ENCODE results near the gene RNF224. TPM values are rescaled to one million over a fixed set of nuclear protein-coding genes. Genes with fewer than 3 reads are reported as not detected.
"Not testable (repeated sequence)": the region's sequence is repeated elsewhere in the genome, so short reads cannot be mapped to it uniquely, and the experiment has no call there.

The RNF224 gene
- total RNA-seq, 3 donors from 2014 or later: not detected

- no peak overlapping the region for H3K4me3 Mint-ChIP-seq
- H3K9me3 Mint-ChIP-seq: no peaks in the 10 kb centered on the region
- ATAC-seq (no peak), DNase-seq (no peak)
- H3K27me3 Mint-ChIP-seq (ENCODE audit: low read depth): peaks cover 4% of the 10 kb centered on the region
- no peaks in the 10 kb centered on the region for H3K36me3 Mint-ChIP-seq (ENCODE audit: insufficient read depth)
- H3K4me1 Mint-ChIP-seq (ENCODE audit: low read depth): peaks cover 8% of the 10 kb centered on the region
These were observed 6.9 kb downstream of the RNF224 start for GRCh38 chr9:137234055-137234697.

GRCh38 chr9:137234758-137235423 is 7.6 kb downstream of the RNF224 start:
- ATAC-seq (no peak), DNase-seq (no peak)
- Mint-ChIP-seq H3K4me3 (no peak overlapping the region), H3K9me3 (no peaks in the 10 kb centered on the region), H3K27me3 (ENCODE audit: low read depth) (peaks cover 4% of the 10 kb centered on the region), H3K36me3 (ENCODE audit: insufficient read depth) (no peaks in the 10 kb centered on the region), H3K4me1 (ENCODE audit: low read depth) (peaks cover 13% of the 10 kb centered on the region)

GRCh38 chr9:137235424-137236237 is 8.3 kb downstream of the RNF224 start:
- DNase-seq (no peak), ATAC-seq (no peak)
- no peaks in the 10 kb centered on the region for H3K36me3 Mint-ChIP-seq (ENCODE audit: insufficient read depth)
- peaks cover 13% of the 10 kb centered on the region for H3K4me1 Mint-ChIP-seq (ENCODE audit: low read depth)
- H3K27me3 Mint-ChIP-seq (ENCODE audit: low read depth): peaks cover 4% of the 10 kb centered on the region
- H3K9me3 Mint-ChIP-seq: no peaks in the 10 kb centered on the region
- H3K4me3 Mint-ChIP-seq: no peak overlapping the region

GRCh38 chr9:137236238-137236935 is 9.1 kb downstream of the RNF224 start:
- Mint-ChIP-seq H3K36me3 (ENCODE audit: insufficient read depth) (no peaks in the 10 kb centered on the region), H3K4me3 (no peak overlapping the region), H3K27me3 (ENCODE audit: low read depth) (peaks cover 4% of the 10 kb centered on the region), H3K9me3 (no peaks in the 10 kb centered on the region), H3K4me1 (ENCODE audit: low read depth) (peaks cover 13% of the 10 kb centered on the region)
- peak; percentile 93 for DNase-seq
- peak; percentile 26 to 32 for ATAC-seq

DNA sequence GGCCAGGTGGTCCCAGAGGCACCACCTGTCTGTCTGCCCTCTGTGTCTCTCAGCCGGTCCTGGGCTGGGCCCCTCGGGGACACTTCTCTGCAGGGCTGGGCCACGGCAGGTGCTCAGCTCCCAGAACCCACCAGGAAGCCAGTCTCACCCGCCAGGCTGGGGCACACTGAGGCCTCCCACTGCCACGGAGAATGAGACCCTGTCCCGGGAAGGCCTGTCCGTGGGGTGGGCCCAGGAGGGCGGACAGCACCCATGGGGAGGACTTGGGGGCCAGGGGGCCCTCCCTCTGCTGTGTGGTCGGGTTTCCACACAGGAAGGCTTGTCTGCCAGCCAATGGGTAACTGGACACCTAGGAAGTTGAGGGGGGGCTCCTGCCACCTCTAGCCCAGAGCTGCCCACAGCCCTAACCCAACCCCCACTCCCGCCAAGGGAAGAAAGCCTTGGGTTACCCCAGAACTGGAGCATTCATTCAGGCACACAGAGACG is 9.7 kb downstream of the RNF224 start:
- ATAC-seq (no peak), DNase-seq (no peak)
- peaks cover 13% of the 10 kb centered on the region for H3K4me1 Mint-ChIP-seq (ENCODE audit: low read depth)
- H3K36me3 Mint-ChIP-seq (ENCODE audit: insufficient read depth): no peaks in the 10 kb centered on the region
- H3K9me3 Mint-ChIP-seq: no peaks in the 10 kb centered on the region
- no peak overlapping the region for H3K4me3 Mint-ChIP-seq
- H3K27me3 Mint-ChIP-seq (ENCODE audit: low read depth): peaks cover 2% of the 10 kb centered on the region

- H3K27me3 Mint-ChIP-seq (ENCODE audit: low read depth): peaks cover 2% of the 10 kb centered on the region
- H3K36me3 Mint-ChIP-seq (ENCODE audit: insufficient read depth): peaks cover 9% of the 10 kb centered on the region
- no peak for DNase-seq
- H3K9me3 Mint-ChIP-seq: no peaks in the 10 kb centered on the region
- no peak overlapping the region for H3K4me3 Mint-ChIP-seq
- no peak for ATAC-seq
- peaks cover 23% of the 10 kb centered on the region for H3K4me1 Mint-ChIP-seq (ENCODE audit: low read depth)
These were observed 10.7 kb downstream of the RNF224 start for GRCh38 chr9:137237759-137238726.

DNA sequence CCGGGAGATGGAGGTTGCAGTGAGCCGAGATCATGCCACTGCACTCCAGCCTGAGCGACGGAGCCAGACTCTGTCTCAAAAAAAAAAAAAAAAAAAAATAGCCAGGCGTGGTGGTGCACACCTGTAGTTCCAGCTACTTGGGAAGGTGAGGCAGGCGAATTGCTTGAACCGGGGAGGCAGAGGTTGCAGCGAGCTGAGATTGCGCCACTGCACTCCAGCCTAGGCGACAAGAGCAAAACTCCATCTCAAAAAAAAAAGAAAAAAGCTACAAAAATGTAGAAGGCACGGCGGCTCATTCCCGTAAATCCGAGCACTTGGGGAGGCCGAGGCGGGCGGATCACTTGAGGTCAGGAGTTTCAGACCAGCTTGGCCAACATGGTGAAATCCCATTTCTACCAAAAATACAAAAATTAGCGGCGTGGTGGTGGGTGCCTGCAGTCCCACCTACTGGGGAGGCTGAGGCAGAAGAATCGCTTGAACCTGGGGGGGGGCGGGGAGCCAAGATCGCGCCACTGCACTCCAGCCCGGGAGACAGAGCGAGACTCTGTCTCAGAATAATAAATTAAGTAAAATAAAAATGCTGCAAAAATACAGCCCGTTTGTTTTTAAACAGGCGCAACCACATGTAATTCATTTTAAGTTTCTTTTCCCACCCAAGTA is 12.4 kb downstream of the RNF224 start:
- not testable (repeated sequence) for DNase-seq; ATAC-seq; H3K9me3 Mint-ChIP-seq; H3K27me3 Mint-ChIP-seq (ENCODE audit: low read depth)
- Mint-ChIP-seq H3K36me3 (ENCODE audit: insufficient read depth) (peaks cover 12% of the 10 kb centered on the region), H3K4me1 (ENCODE audit: low read depth) (peaks cover 28% of the 10 kb centered on the region), H3K4me3 (peak overlapping the region; percentile 75)

- peaks cover 12% of the 10 kb centered on the region for H3K36me3 Mint-ChIP-seq (ENCODE audit: insufficient read depth)
- H3K4me1 Mint-ChIP-seq (ENCODE audit: low read depth): peaks cover 28% of the 10 kb centered on the region
- DNase-seq (peak; percentile 64), ATAC-seq (peak; percentile 38 to 42)
- H3K9me3 Mint-ChIP-seq: no peaks in the 10 kb centered on the region
- H3K27me3 Mint-ChIP-seq (ENCODE audit: low read depth): no peaks in the 10 kb centered on the region
- peak overlapping the region; percentile 75 for H3K4me3 Mint-ChIP-seq
These were observed 13.1 kb downstream of the RNF224 start for GRCh38 chr9:137240318-137240840.

DNA sequence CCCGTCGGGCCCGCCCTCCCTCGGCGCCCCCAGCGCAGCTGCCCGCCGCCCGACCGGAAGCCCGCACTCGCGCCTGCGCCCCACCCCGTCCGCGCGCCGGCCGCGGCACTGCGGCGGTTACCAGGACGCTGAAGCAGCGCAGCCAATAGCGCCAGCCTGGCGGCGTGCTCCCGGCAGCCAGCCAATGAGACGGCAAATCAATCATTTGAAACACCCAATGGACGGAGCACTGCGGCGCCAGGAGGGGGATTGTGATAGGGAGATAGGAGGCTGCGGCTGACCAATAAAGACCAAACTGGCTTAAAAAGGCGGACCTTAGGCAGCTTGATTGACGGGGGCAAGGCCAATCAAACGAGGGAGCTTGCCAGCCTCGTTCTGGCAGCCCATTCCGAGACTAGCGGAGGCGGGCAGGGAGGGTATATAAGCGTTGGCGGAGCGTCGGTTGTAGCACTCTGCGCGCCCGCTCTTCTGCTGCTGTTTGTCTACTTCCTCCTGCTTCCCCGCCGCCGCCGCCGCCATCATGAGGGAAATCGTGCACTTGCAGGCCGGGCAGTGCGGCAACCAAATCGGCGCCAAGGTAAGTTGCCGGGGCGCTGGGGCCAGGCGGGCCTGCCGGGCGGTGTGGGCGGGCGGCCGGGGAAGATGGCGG is 13.7 kb downstream of the RNF224 start, which contains the start of gene TUBB4B:
Gene TUBB4B, plus strand, starts transcription at position 447 of the 649 bp plus-strand sequence. Its CDS starts 74 bp downstream, at position 521.
- Mint-ChIP-seq H3K4me3 (peak within 1 kb of the TSS; percentile 89), H3K27me3 (ENCODE audit: low read depth) (no peaks in the 10 kb centered on the region), H3K9me3 (no peaks in the 10 kb centered on the region), H3K36me3 (ENCODE audit: insufficient read depth) (peaks cover 12% of the 10 kb centered on the region), H3K4me1 (ENCODE audit: low read depth) (peaks cover 28% of the 10 kb centered on the region)
- ATAC-seq (peak; percentile 77 to 78), DNase-seq (peak; percentile 96)

- peak; percentile 73 for DNase-seq
- Mint-ChIP-seq H3K27me3 (ENCODE audit: low read depth) (no peaks in the 10 kb centered on the region), H3K4me3 (peak overlapping the region; percentile 89), H3K36me3 (ENCODE audit: insufficient read depth) (peaks cover 12% of the 10 kb centered on the region), H3K4me1 (ENCODE audit: low read depth) (peaks cover 28% of the 10 kb centered on the region), H3K9me3 (no peaks in the 10 kb centered on the region)
- peak; percentile 42 to 46 for ATAC-seq
These were observed 14.4 kb downstream of the RNF224 start for GRCh38 chr9:137241490-137242268.

GRCh38 chr9:137242269-137243203 is 15.2 kb downstream of the RNF224 start:
- Mint-ChIP-seq H3K27me3 (ENCODE audit: low read depth) (no peaks in the 10 kb centered on the region), H3K36me3 (ENCODE audit: insufficient read depth) (peaks cover 12% of the 10 kb centered on the region), H3K4me3 (peak overlapping the region; percentile 87), H3K4me1 (ENCODE audit: low read depth) (peaks cover 28% of the 10 kb centered on the region), H3K9me3 (no peaks in the 10 kb centered on the region)
- ATAC-seq (no peak), DNase-seq (no peak)
